ENCODE data around the gene RCAN3.

Gene RCAN3

GRCh38 chr1:24506691-24507381 lies 4.2 kb downstream of the RCAN3 start:
- Histone ChIP-seq H2AFZ (ENCODE audit: low read depth, low read length) (no peak overlapping the region), H3K27me3 (ENCODE audit: insufficient read depth, low read length, poor library complexity) (peaks cover 41% of the 10 kb centered on the region), H3K27ac (ENCODE audit: low read length) (no peak overlapping the region), H3K9me3 (ENCODE audit: insufficient read depth, low read length, severe bottlenecking) (no peaks in the 10 kb centered on the region), H3K4me2 (ENCODE audit: insufficient read depth, low read length) (no peak overlapping the region), H3K79me2 (ENCODE audit: insufficient read depth, low read length) (no peaks in the 10 kb centered on the region), H3K4me1 (ENCODE audit: insufficient read depth, low read length) (peaks cover 11% of the 10 kb centered on the region), H4K20me1 (ENCODE audit: insufficient read depth, low read length) (no peaks in the 10 kb centered on the region), H3K36me3 (ENCODE audit: insufficient read depth, low read length) (no peaks in the 10 kb centered on the region), H3K4me3 (ENCODE audit: low read depth in 1 of 2, low read length in 2 of 2) (no peak overlapping the region), H3K9ac (ENCODE audit: low read depth, low read length) (no peak overlapping the region)
- DNase-seq = no peak
- ATAC-seq (ENCODE audit: insufficient read depth, low read depth) = no peak
- no peak for TF ChIP-seq EZH2 (IDR thresholded peaks at IDR 0.05; ENCODE audit: borderline replicate concordance, low read depth, low read length, severe bottlenecking)
- TF ChIP-seq, protein P1, sequence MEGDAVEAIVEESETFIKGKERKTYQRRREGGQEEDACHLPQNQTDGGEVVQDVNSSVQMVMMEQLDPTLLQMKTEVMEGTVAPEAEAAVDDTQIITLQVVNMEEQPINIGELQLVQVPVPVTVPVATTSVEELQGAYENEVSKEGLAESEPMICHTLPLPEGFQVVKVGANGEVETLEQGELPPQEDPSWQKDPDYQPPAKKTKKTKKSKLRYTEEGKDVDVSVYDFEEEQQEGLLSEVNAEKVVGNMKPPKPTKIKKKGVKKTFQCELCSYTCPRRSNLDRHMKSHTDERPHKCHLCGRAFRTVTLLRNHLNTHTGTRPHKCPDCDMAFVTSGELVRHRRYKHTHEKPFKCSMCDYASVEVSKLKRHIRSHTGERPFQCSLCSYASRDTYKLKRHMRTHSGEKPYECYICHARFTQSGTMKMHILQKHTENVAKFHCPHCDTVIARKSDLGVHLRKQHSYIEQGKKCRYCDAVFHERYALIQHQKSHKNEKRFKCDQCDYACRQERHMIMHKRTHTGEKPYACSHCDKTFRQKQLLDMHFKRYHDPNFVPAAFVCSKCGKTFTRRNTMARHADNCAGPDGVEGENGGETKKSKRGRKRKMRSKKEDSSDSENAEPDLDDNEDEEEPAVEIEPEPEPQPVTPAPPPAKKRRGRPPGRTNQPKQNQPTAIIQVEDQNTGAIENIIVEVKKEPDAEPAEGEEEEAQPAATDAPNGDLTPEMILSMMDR (IDR thresholded peaks at IDR 0.05; ENCODE audit: borderline replicate concordance, extremely low read depth, low read length, poor library complexity, severe bottlenecking) = no peak

GRCh38 chr1:24507405-24507804 lies 4.8 kb downstream of the RCAN3 start:
- Histone ChIP-seq H4K20me1 (ENCODE audit: insufficient read depth, low read length) (no peaks in the 10 kb centered on the region), H3K27me3 (ENCODE audit: insufficient read depth, low read length, poor library complexity) (peaks cover 35% of the 10 kb centered on the region), H3K9me3 (ENCODE audit: insufficient read depth, low read length, severe bottlenecking) (no peaks in the 10 kb centered on the region), H2AFZ (ENCODE audit: low read depth, low read length) (no peak overlapping the region), H3K27ac (ENCODE audit: low read length) (no peak overlapping the region), H3K4me1 (ENCODE audit: insufficient read depth, low read length) (peaks cover 5% of the 10 kb centered on the region), H3K79me2 (ENCODE audit: insufficient read depth, low read length) (no peaks in the 10 kb centered on the region), H3K4me3 (ENCODE audit: low read depth in 1 of 2, low read length in 2 of 2) (no peak overlapping the region), H3K9ac (ENCODE audit: low read depth, low read length) (no peak overlapping the region), H3K4me2 (ENCODE audit: insufficient read depth, low read length) (no peak overlapping the region), H3K36me3 (ENCODE audit: insufficient read depth, low read length) (no peaks in the 10 kb centered on the region)
- no peak for ATAC-seq (ENCODE audit: insufficient read depth, low read depth)
- no peak for DNase-seq
- TF ChIP-seq EZH2 (IDR thresholded peaks at IDR 0.05; ENCODE audit: borderline replicate concordance, low read depth, low read length, severe bottlenecking) = no peak
- TF ChIP-seq, protein P1 (IDR thresholded peaks at IDR 0.05; ENCODE audit: borderline replicate concordance, extremely low read depth, low read length, poor library complexity, severe bottlenecking) = no peak

DNA sequence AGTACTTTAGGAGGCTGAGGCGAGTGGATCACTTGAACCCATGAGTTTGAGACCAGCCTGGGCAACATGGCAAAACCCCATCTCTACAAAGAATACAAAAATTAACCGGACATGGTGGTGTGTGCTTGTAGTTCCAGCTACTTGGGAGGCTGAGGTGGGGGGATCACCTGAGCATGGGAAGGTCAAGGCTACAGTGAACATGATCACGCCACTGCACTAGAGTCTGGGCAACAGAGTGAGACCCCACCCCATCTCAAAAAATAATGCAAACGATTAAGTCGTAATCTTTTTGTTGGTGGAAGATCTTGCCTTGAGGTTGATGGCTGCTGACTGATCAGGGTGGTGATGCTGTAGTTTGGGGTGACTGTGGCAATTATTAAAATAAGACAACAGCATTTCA lies 6.3 kb downstream of the RCAN3 start:
- H3K9me3 ChIP-seq (ENCODE audit: insufficient read depth, low read length, severe bottlenecking) = no peaks in the 10 kb centered on the region
- H3K27ac ChIP-seq (ENCODE audit: low read length) = no peak overlapping the region
- ATAC-seq (ENCODE audit: insufficient read depth, low read depth) (no peak), DNase-seq (no peak)
- H3K4me3 ChIP-seq (ENCODE audit: low read depth in 1 of 2, low read length in 2 of 2) = no peak overlapping the region
- no peaks in the 10 kb centered on the region for H3K36me3 ChIP-seq (ENCODE audit: insufficient read depth, low read length)
- H4K20me1 ChIP-seq (ENCODE audit: insufficient read depth, low read length) = no peaks in the 10 kb centered on the region
- H3K9ac ChIP-seq (ENCODE audit: low read depth, low read length) = no peak overlapping the region
- H3K4me1 ChIP-seq (ENCODE audit: insufficient read depth, low read length) = no peaks in the 10 kb centered on the region
- H3K79me2 ChIP-seq (ENCODE audit: insufficient read depth, low read length) = no peaks in the 10 kb centered on the region
- H3K4me2 ChIP-seq (ENCODE audit: insufficient read depth, low read length) = no peak overlapping the region
- no peak overlapping the region for H2AFZ ChIP-seq (ENCODE audit: low read depth, low read length)
- no peak for TF ChIP-seq EZH2 (IDR thresholded peaks at IDR 0.05; ENCODE audit: borderline replicate concordance, low read depth, low read length, severe bottlenecking)
- TF ChIP-seq, protein P1 (IDR thresholded peaks at IDR 0.05; ENCODE audit: borderline replicate concordance, extremely low read depth, low read length, poor library complexity, severe bottlenecking) = no peak
- peaks cover 26% of the 10 kb centered on the region for H3K27me3 ChIP-seq (ENCODE audit: insufficient read depth, low read length, poor library complexity)

Data from DND-41 (cell line).